Choroid plexus epithelial cell (primary cell): ENCODE data around the gene RIMOC1.

ENCODE experiments used
- DNase-seq: peaks from one replicate; pipeline ENCODE4 v3.0.0-alpha.2; 2010; ENCODE audit warnings: low read depth
- H3K4me3 ChIP-seq: 2 replicates; pipeline ENCODE4 v1.5.1; 2011; ENCODE audit warnings: low read depth, mild to moderate bottlenecking, control low read depth, low read length, moderate library complexity
- TF ChIP-seq, protein P1 (sequence below): conservative IDR thresholded peaks from 2 replicates; pipeline ENCODE4 v1.5.1; 2011; ENCODE audit warnings: low read depth, mild to moderate bottlenecking, control low read depth, inconsistent platforms, low read length, moderate library complexity

RIMOC1 gene

DNA sequence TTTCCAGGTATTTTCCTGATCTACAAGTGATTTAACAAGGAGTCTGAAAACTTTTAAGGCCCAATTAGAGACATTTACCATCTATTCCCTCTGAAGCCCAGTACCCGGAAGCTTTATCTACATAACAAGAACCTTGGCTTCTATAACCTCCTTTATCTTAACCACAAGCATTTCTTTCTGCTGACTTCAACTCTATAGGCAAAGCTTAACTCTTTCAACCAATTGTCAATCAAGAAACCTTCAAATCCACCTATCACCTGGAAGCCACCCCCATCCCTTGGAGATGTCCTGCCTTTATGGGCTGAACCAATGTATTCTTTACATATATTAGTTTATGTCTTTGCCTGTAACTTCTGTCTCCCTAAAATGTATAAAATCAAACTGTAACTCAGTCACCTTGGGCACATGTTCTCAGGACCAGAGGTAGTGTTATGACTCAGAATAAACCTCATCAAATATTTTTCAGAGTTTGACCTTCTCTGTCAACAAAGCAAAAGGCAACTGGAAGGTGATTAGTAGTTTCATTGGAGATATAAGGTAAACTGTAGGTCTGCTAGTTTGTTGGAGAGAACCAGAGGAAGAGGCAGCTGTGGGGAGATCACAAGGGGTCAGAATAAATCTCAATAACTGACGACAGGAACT lies 13.0 kb upstream of the RIMOC1 start:
- H3K4me3 ChIP-seq = no peak overlapping the region
- TF ChIP-seq, protein P1, sequence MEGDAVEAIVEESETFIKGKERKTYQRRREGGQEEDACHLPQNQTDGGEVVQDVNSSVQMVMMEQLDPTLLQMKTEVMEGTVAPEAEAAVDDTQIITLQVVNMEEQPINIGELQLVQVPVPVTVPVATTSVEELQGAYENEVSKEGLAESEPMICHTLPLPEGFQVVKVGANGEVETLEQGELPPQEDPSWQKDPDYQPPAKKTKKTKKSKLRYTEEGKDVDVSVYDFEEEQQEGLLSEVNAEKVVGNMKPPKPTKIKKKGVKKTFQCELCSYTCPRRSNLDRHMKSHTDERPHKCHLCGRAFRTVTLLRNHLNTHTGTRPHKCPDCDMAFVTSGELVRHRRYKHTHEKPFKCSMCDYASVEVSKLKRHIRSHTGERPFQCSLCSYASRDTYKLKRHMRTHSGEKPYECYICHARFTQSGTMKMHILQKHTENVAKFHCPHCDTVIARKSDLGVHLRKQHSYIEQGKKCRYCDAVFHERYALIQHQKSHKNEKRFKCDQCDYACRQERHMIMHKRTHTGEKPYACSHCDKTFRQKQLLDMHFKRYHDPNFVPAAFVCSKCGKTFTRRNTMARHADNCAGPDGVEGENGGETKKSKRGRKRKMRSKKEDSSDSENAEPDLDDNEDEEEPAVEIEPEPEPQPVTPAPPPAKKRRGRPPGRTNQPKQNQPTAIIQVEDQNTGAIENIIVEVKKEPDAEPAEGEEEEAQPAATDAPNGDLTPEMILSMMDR = no peak
- DNase-seq = no peak

DNA sequence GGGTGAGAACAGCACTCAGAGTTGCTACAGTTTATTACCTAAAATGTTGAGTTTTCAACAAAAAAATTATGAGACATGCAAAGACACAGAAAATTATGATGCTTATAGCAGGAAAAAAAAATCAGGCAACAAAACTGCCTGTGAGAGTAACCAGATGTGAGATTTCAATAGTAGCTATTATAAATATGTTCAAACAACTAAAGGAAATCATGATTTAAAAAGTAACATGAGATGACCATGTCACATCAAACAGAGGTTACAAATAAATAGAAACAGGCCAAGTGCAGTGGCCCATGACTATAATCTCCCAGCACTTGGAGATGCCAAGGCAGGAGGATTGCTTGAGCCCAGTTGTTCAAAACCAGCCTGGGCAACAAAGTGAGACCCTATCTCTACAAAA lies 12.1 kb upstream of the RIMOC1 start:
- no peak overlapping the region for H3K4me3 ChIP-seq
- DNase-seq = no peak
- TF ChIP-seq, protein P1 = no peak

- no peak for DNase-seq
- TF ChIP-seq, protein P1 = no peak
- no peak overlapping the region for H3K4me3 ChIP-seq
These were observed 10.9 kb upstream of the RIMOC1 start for GRCh38 chr5:41893074-41893851.

- TF ChIP-seq, protein P1 = no peak
- DNase-seq = no peak
- no peak overlapping the region for H3K4me3 ChIP-seq
These were observed 7.9 kb upstream of the RIMOC1 start for GRCh38 chr5:41896230-41896629.

GRCh38 chr5:41903382-41903891 lies 707 bp upstream of the RIMOC1 start:
- TF ChIP-seq, protein P1 = no peak
- H3K4me3 ChIP-seq = peak overlapping the region; percentile 92
- no peak for DNase-seq

GRCh38 chr5:41906151-41906550 lies 2.0 kb downstream of the RIMOC1 start:
- DNase-seq = no peak
- TF ChIP-seq, protein P1 = no peak
- no peak overlapping the region for H3K4me3 ChIP-seq
